ENCODE results near the gene REXO1. TPM values are rescaled to one million over a fixed set of nuclear protein-coding genes. Genes with fewer than 3 reads are reported as not detected.

REXO1 gene
- total and polyA plus RNA-seq, 2 of the 8 experiments (the other 6 are each of a cell fraction or from before 2014, with no cell fraction given) = 42.4 to 44.3 TPM

GRCh38 chr19:1873524-1874473 is 25.5 kb upstream of the REXO1 start (continued):
- TF ChIP-seq ATF3 (IDR thresholded peaks at IDR 0.05; ENCODE audit: insufficient read depth, low read depth, low read length) (no peak), ASH2L (IDR thresholded peaks at IDR 0.05; ENCODE audit: low read length) (no peak), CHD2 (IDR thresholded peaks at IDR 0.05; ENCODE audit: low read length) (no peak), EGR1 (IDR thresholded peaks at IDR 0.05; ENCODE audit: borderline replicate concordance, low read depth, low read length) (no peak), FOSL1 (IDR thresholded peaks at IDR 0.05; ENCODE audit: insufficient read depth, low read depth, low read length) (no peak), POU5F1 (IDR thresholded peaks at IDR 0.05; ENCODE audit: low read depth, low read length) (no peak), KDM5A (IDR thresholded peaks at IDR 0.05; ENCODE audit: low read length) (no peak)

Measured in H1 (cell line).